Muscle of back (tissue), 13 donors: ENCODE data around the gene CCDC86. TPM values are rescaled to one million over a fixed set of nuclear protein-coding genes. Genes with fewer than 3 reads are reported as not detected.
"Not testable (repeated sequence)": the region's sequence is repeated elsewhere in the genome, so short reads cannot be mapped to it uniquely, and the experiment has no call there.

ENCODE experiments used
- DNase-seq, 3 donors: peaks; one replicate each; pipeline versions ENCODE4 v3.0.0 to v3.0.0-alpha.2; 2013
- long read RNA-seq, 9 donors: transcript quantifications; one replicate each; lab custom pipeline, GENCODE V29; 2026
- polyA plus RNA-seq, 10 donors: library from polyadenylated mRNA; unstranded; fragments of 120-200 nt; gene quantifications; one replicate each; pipeline ENCODE4 v1.2.1, GENCODE V29; 2013; ENCODE audit not compliant: insufficient read length in 10 of 10

CCDC86 gene, protein sequence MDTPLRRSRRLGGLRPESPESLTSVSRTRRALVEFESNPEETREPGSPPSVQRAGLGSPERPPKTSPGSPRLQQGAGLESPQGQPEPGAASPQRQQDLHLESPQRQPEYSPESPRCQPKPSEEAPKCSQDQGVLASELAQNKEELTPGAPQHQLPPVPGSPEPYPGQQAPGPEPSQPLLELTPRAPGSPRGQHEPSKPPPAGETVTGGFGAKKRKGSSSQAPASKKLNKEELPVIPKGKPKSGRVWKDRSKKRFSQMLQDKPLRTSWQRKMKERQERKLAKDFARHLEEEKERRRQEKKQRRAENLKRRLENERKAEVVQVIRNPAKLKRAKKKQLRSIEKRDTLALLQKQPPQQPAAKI
- polyA plus RNA-seq: 10 to 100 TPM; 14.0 to 22.8 (median 18.4) TPM
- long read RNA-seq, donor 1, transcript CCDC86-201 (4 exons, 1,893 nt): major isoform, 5 of 5 reads
- long read RNA-seq, donor 1, partial matches to known transcripts: 0 of 5 reads
- long read RNA-seq, donor 1, other reads (novel, unspliced or antisense): 0 of 5 reads
- long read RNA-seq, donor 2, partial matches to known transcripts: 6 of 9 reads
- long read RNA-seq, donor 2, other reads (novel, unspliced or antisense): 0 of 9 reads
- long read RNA-seq, donor 3: 0 reads
- long read RNA-seq, donor 4, partial matches to known transcripts: 0 of 4 reads
- long read RNA-seq, donor 4, other reads (novel, unspliced or antisense): 0 of 4 reads
- long read RNA-seq, donor 5, transcript CCDC86-201 (4 exons, 1,893 nt): major isoform, 13 of 13 reads
- long read RNA-seq, donor 5, partial matches to known transcripts: 0 of 13 reads
- long read RNA-seq, donor 5, other reads (novel, unspliced or antisense): 0 of 13 reads
- long read RNA-seq, donor 6, transcript CCDC86-201 (4 exons, 1,893 nt): major isoform, 8 of 8 reads
- long read RNA-seq, donor 6, partial matches to known transcripts: 0 of 8 reads
- long read RNA-seq, donor 6, other reads (novel, unspliced or antisense): 0 of 8 reads
- long read RNA-seq, donor 7, partial matches to known transcripts: 0 of 2 reads
- long read RNA-seq, donor 7, other reads (novel, unspliced or antisense): 0 of 2 reads
- long read RNA-seq, donor 8, transcript CCDC86-201 (4 exons, 1,893 nt): major isoform, 7 of 7 reads
- long read RNA-seq, donor 8, partial matches to known transcripts: 0 of 7 reads
- long read RNA-seq, donor 8, other reads (novel, unspliced or antisense): 0 of 7 reads
- long read RNA-seq, donor 9: 0 reads

DNA sequence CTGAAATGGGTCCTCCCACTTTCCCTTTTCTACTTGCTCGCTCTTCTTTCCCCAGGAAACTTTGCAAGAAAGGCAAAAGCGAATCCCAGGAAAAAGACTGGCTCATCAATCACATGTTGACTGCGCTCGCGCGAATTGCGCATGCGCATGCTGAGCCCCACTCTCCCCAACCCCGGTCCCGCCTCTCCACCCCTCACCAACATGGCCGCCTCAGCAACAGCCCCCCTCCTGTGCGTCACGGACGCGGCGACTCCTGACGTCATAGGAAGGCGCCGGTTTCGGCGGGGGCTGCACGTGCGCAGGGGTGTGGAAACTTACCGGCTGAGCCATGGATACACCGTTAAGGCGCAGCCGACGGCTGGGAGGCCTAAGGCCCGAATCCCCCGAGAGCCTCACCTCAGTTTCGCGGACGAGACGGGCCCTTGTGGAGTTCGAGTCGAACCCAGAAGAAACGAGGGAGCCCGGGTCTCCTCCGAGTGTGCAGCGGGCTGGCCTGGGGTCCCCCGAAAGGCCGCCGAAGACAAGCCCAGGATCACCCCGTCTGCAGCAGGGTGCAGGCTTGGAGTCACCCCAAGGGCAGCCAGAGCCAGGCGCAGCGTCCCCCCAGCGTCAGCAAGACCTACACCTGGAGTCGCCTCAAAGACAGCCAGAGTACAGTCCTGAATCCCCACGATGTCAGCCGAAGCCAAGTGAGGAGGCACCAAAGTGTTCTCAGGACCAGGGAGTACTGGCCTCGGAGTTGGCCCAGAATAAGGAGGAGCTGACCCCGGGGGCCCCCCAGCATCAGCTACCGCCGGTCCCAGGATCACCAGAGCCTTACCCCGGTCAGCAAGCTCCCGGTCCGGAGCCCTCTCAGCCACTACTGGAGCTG, at the start of gene CCDC86:
TSS of gene CCDC86 (plus strand) at position 317 of the 871 bp plus-strand sequence. CDS start at position 329, 12 bp downstream.
- peak; percentile 95 to 99 (median 99) for DNase-seq

DNA sequence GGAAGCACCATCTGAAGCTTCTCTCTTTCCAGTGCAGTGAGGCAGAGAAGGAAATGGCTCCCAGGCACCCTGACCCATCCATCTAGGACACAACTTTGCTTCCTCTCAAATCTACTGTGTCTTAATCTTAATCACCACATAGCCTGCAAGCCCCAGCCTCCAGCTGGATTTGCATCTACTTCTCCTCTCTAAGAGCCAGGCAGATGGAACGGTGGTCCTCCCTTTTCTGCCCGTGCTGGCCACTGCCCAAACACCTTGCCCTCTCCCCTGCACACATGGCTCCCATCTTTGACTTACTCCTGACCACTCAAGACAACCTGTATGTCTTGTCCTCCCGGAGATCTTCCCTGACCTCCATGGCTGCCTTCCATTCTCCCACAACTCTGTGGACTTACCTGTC, 49.4 kb upstream of the CCDC86 start:
- no peak for DNase-seq

DNA sequence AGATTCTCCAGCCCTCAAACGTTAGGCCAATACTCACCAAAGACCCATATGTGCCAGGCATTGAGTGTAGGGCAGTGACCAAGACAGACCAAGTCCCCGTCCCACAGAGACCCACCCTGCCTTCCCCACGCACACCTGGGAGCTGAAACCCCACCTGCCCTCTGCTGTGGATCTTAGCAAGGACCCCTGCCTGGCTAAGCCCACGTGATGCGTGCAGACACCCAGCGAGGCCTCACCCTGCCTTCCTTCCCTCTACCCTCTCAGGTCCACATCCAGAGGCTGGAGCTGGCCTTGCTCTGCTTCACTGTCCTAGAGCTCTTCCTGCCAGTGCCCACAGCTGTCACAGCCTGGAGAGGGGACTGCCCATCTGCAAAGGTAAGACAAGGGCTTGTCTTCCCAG, 46.6 kb upstream of the CCDC86 start:
- no peak for DNase-seq

DNA sequence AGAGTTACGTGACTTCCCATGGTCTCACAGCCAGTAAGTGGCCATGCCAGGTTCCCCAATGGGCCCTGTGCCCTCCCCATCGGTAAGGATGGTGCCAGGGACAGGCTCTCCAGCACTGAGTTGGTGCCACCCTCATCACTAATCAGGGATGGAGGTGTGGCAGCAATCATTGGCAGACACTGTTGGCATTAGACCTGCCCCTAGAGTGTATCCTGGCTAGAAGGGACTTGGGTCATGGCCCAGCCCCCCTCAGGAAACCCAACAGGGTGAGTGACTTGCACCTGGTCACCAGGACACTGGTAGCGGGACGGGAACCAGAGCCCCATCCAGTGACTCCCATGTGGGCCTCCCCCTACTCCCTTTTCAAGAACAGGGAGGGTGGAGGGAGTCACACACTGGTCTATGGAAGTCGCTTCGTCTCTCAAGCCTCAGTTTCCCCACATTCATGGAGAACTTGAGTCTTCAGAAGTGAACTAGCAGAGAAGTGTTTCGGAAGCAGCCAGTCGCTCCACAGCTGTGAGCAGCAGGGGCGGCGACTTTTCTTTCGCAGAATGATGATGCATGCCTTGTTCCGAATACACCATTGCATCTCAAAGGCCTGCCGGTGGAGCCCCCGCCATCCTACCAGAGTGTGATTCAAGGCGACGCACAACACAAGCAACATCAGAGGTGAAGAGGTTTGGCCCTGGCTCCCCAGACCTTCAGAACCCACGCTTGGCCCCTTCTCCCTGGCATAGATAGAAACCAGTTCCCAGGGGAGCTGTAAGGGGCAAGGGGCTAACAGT, 43.9 kb upstream of the CCDC86 start:
- no peak for DNase-seq

DNA sequence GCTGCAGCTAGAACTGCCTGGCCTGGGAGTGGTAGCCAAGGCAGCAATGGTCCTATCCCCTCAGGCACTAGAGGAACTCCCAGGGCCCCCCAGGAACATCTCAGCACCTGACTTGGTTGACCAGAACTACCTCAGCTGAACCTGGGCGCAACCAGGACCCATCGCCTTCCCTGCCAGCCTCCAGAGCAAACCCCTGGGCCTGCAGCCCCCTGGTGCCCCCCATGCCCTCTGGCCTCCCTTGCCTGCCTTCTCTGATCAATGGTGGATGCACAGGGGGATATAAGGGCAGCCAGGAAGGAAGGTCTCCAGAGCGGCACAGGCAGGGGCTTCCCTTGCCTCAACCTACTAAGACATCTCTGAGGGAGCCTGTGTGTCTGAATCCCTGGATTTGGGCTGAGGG, 43.3 kb upstream of the CCDC86 start:
- DNase-seq: no peak

DNA sequence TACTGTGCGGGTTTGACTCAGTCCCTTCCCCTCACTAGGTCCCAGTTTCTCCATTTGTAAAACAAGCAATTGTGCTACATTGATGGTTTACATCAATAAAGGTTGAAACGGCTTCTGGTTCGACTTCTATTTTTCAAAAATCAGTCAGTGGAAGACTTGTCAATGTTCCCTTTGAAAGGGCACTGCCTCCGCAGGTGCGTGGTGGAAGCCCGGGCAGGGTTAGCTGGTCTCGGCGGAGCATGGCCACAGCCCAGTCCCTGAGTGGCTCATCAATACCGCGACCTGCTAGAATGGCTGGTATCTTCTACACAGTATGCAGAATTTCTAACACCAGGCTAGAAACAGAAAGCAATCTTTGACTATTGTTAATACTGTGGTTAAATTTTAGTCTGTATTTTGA, 40.7 kb upstream of the CCDC86 start:
- no peak for DNase-seq

DNA sequence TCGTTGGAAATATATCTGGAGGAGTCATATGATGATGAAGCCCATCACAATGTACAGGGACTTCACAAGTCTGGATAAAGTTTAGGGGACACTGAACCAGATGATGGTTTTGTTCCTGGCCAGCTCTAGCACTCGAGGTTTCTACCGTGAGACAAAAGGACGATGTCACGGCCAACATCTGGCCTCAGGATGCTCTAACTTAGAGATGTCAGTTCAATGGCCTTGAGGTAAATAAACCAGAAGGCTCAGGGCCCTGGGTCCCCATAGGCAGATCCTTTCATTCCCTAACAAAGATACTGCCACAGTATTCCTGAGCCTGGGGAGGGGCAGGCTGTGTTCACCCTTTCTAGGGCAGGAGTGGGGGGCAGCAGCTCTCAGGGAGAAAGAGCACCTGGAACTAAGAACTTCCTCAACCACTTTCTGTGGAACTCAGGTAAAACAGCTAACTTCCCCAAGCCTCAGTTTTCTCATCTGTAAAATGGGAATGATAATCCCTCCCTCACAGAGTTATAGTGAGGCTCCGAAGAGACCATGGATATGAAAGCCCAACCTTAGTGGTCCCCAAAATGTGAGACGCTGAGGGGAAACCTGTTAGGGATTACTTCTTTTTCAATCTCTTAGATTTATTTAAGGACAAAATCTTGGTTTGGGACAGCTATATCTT, 38.5 kb upstream of the CCDC86 start:
- DNase-seq: no peak

DNA sequence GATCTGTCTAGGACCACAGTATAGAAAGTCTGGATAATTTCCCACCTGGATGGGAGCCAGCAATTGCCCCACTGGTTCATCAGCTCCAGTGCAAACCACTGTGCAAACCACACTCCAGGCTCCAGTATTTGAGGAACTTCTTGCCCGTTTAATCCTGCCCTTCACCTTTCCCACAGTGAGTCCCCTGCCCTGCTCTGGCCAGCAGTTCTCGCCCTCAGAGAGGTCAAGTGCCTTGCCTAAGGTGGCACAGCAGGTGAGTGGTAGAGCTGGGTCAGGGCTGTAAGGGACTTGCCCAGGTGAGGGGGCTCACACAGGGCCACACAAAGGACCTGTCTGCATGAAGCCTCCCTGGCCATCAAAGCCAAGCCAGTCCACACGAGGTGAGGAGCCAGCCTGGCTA, 32.7 kb upstream of the CCDC86 start:
- DNase-seq: no peak

DNA sequence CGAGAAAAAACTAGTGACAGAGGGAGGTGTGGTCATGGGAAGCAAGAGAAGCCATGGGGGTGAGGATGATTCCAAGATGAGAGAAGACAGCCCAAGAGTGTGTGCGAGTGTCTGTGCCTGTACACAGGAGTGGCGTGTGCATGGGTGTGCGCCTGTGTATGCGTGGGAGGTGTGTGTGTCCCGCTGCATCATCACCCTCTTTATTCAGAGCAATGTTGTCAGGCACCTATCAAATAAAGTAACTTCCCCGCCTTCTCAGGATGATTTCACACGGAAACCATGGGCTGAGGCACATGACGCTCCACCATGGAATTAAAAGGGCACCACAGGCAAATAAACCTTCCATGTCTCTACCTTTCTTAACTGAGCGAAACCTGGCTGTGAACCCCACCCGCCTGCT, 32.2 kb upstream of the CCDC86 start:
- DNase-seq: no peak

DNA sequence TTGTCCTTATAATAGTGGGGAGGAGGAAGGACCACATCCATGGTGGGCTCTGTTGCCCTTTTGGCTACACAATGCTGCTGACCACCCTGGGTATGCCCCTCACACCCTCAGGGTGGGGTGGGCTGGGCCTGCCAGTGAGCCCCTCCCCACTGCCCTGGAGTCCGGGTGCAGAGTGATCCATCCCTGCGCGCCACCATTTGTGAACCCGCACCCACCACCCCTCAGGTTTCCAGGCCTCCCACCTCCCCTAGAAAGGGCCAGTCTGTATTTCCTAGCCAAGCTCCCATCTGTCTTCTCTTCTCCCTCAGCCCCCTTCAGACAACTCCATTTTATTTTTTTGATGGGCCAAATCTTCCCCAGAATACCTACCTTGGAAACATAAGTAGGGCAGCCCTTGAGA, 31.8 kb upstream of the CCDC86 start:
- no peak for DNase-seq

DNA sequence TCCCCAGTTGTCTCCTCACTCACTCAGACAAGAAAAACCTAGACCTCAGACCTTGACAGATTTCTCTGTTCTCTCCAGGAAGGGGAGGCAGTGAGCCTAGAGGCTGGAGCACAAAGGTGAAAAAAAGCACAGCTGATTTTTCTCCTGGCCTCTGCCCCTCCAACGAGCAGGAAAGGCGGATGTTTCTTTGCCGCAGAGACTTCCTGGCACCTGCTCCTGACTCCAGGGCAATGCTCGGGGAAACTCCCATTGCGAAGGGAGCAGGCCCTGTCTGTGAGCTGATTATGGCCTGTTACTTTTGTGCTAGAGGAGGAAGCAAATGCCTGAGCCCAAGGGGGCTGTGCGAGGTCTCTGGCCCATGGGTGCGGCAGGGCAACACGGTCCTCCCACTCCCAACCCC, 31.3 kb upstream of the CCDC86 start:
- peak in 1 of 3 donors; percentile 16 for DNase-seq

DNA sequence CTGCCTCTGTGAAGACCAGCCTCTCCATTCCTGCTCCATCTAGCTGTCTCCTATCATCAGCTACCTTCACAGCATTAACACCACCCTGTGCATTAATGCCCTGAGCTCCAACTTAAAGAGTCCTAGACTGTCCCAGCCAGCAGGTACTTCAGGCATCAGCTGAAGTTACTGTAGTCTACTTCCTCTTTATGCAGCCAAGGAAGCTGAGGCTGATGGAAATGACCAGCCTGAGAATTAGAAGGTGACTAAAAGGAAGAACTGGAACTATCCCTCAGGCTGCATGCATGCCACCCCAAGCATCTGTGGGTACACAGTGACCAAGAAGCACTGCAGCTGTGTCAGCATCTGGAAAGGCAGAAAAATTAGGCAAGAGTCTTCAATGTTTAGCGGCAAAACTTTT, 28.6 kb upstream of the CCDC86 start:
- no peak for DNase-seq

DNA sequence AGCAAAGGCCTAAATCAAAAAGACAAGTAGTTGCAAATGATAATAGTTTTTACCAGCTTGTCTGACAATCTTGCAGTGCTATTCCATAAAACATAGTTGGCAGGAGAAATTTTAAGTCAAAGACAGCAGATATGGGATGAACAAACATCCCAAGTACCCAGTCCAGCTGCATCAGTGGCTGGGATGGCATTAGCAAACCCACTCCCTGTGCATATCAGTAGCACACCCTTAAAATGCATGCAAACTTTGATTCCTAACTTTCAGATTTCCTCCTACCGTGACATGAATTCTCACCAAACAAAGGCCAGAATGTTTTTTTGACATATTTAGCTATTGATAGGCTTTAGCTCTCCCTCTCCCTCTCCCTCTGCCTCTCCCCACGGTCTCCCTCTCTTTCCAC, 27.8 kb upstream of the CCDC86 start:
- no peak for DNase-seq

DNA sequence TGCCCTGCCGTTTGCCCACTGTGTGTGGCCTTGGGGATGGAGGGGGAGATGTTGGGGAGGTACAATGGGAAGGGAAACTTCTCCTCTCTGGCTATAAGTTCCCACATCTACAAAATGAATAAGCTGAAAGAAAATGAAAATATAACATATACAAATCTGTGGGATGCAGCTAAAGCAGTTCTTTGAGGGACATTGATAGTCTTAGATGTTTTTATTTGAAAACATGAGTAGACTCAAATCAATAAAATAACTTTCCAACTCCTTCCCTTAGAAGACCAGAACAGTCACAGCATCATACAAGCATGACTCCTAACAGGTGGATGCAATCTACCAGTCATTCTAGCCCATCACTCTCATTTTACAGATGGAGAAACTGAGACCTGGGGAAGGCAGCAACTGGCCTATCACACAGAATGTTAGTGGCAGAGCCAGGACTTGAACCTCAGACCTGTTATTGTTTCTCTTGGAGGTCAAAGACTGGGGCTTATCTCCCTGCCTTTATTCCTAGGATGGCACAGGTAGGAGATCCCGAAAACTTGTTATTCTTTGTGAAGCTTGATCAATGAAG, 25.2 kb upstream of the CCDC86 start:
- DNase-seq: no peak

DNA sequence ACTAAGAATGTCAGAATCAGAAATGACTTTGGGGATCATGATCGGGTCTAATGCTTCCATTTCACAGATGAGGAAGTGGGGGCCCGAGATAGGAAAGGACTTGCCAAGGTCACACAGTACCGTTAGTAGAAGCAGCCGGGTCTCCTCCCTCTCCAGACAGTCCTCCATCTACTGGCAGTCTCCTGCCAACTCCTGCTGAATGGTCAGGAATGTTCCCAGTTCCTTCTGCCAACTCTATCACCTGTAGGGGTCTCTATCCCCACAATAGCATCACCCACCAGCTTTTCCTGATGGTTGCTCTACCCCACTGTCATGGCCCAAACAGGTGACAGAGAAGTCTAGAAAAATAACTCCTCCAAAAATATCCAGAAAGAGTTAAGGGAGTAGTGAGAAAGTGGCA, 23.9 kb upstream of the CCDC86 start:
- no peak for DNase-seq

DNA sequence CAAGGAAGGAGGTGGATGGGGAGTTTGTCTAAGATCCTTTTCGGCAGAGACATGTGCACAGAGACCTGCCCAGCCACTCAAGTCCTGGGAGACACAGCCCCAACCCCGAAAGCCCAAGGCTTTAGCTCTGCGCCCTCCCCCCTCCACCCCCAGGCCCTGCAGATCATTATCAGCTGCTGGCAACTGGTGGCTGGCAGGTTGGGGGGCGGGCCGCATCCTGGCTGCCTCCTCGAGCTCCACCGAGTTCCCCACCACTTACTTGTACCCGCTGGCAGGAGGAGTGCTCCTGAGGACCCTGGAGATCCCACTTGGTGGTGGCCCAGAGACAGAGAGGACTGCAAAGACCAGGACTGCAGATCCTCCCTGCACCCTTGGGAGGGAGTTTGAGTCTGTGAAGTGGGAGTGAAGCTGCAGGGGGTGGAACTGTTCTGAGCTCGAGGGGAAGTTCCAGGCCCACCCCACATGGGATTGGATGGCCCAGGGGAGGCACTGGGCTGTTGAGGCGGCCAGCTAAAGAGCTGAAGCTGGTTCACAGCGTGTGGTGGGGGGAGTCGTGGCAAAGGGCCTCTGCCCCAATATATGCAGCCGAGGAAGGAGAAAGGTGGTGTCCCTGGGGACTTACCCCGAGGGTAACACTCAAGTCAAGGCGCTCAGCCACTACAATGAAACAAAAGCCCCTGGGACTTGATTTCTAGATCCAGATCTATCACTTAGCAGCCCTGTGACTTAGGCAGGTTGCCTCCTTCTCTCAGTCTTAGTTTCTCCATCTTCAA, 19.9 kb upstream of the CCDC86 start:
- no peak for DNase-seq

DNA sequence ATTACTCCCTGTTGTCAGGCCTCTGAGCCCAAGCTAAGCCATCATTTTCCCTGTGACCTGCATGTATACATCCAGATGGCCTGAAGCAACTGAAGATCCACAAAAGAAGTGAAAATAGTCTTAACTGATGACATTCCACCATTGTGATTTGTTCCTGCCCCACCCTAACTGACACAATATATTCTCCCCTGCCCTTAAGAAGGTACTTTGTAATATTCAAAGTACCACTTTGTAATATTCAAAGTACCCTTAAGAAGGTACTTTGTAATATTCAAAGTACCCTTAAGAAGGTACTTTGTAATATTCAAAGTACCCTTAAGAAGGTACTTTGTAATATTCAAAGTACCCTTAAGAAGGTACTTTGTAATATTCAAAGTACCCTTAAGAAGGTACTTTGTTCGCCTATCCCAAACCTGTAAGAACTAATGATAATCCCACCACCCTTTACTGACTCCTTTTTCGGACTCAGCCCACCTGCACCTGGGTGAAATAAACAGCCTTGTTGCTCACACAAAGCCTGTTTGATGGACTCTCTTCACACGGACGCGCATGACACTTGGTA, 18.1 kb upstream of the CCDC86 start:
- not testable (repeated sequence) for DNase-seq

DNA sequence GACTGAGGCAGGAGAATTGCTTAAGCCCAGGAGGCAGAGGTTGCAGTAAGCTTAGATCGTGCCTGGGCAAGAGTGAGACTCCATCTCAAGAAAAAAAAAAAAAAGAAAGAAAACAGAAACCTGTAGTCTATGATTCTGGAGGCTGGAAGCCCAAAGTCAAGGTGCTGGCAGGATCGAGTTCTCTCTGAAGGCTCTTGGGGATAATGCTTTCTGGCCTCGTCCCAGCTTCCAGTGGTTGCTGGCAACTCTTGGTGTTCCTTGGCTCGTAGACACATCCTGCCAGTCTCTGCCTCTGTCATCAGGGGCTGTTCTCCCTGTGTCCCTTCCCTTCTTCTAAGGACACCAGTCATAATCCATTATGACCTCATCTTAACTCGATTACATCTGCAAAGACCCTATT, 16.8 kb upstream of the CCDC86 start:
- no peak for DNase-seq
